Choroid plexus epithelial cell (primary cell): Measurements from ENCODE around the gene INSR.
"Not testable (repeated sequence)": the region's sequence is repeated elsewhere in the genome, so short reads cannot be mapped to it uniquely, and the experiment has no call there.

Source experiments
- DNase-seq: peaks from one replicate; pipeline ENCODE4 v3.0.0-alpha.2; 2010; ENCODE audit warnings: low read depth
- H3K4me3 ChIP-seq: 2 replicates; pipeline ENCODE4 v1.5.1; 2011; ENCODE audit warnings: low read depth, mild to moderate bottlenecking, control low read depth, low read length, moderate library complexity
- CTCF ChIP-seq: conservative IDR thresholded peaks from 2 replicates; pipeline ENCODE4 v1.5.1; 2011; ENCODE audit warnings: low read depth, mild to moderate bottlenecking, control low read depth, inconsistent platforms, low read length, moderate library complexity

The INSR gene

GRCh38 chr19:7161292-7161691 is 132.9 kb downstream of the INSR start:
- no peak for DNase-seq
- no peak for TF ChIP-seq CTCF
- no peak overlapping the region for H3K4me3 ChIP-seq

GRCh38 chr19:7159105-7159933 is 134.9 kb downstream of the INSR start:
- H3K4me3 ChIP-seq: no peak overlapping the region
- no peak for TF ChIP-seq CTCF
- no peak for DNase-seq

GRCh38 chr19:7153022-7153421 is 141.2 kb downstream of the INSR start:
- no peak for DNase-seq
- H3K4me3 ChIP-seq: no peak overlapping the region
- TF ChIP-seq CTCF: no peak

- TF ChIP-seq CTCF: no peak
- no peak for DNase-seq
- H3K4me3 ChIP-seq: no peak overlapping the region
Observed at GRCh38 chr19:7152568-7152967, 141.6 kb downstream of the INSR start.

- no peak for TF ChIP-seq CTCF
- no peak for DNase-seq
- no peak overlapping the region for H3K4me3 ChIP-seq
Observed at GRCh38 chr19:7149956-7150705, 144.1 kb downstream of the INSR start.

GRCh38 chr19:7147119-7147675 is 147.0 kb downstream of the INSR start:
- H3K4me3 ChIP-seq, DNase-seq: not testable (repeated sequence)

- not testable (repeated sequence) for DNase-seq, H3K4me3 ChIP-seq
Observed at GRCh38 chr19:7146086-7146485, 148.1 kb downstream of the INSR start.

GRCh38 chr19:7145494-7145893 is 148.7 kb downstream of the INSR start:
- no peak for TF ChIP-seq CTCF
- DNase-seq: no peak
- H3K4me3 ChIP-seq: no peak overlapping the region
